Adipocyte (in vitro differentiated cells): ENCODE data around the gene PTPRN2.
"Not testable (repeated sequence)": the region's sequence is repeated elsewhere in the genome, so short reads cannot be mapped to it uniquely, and the experiment has no call there.

Source experiments
- DNase-seq: peaks from one replicate; pipeline ENCODE4 v3.0.0-alpha.2; 2015; ENCODE audit warnings: low read depth
- H3K27me3 ChIP-seq: replicated peaks from 2 replicates; pipeline ENCODE4 v1.7.0; 2013; ENCODE audit warnings: mild to moderate bottlenecking, low read length, moderate library complexity; ENCODE audit not compliant: control insufficient read depth, insufficient read depth
- H3K36me3 ChIP-seq: 2 replicates; pipeline ENCODE4 v1.7.0; 2013; ENCODE audit warnings: low read length, mild to moderate bottlenecking, moderate library complexity; ENCODE audit not compliant: control insufficient read depth, insufficient read depth, severe bottlenecking
- H3K4me1 ChIP-seq: 2 replicates; pipeline ENCODE4 v1.7.0; 2013; ENCODE audit warnings: mild to moderate bottlenecking, low read length, moderate library complexity; ENCODE audit not compliant: control insufficient read depth, insufficient read depth
- H3K4me3 ChIP-seq: 2 replicates; pipeline ENCODE4 v1.7.0; 2013; ENCODE audit warnings: mild to moderate bottlenecking, low read length, moderate library complexity
- H3K9ac ChIP-seq: 2 replicates; pipeline ENCODE4 v1.7.0; 2013; ENCODE audit warnings: mild to moderate bottlenecking, low read length, moderate library complexity
- H3K9me3 ChIP-seq: 2 replicates; pipeline ENCODE4 v1.7.0; 2013; ENCODE audit warnings: mild to moderate bottlenecking, low read length, moderate library complexity; ENCODE audit not compliant: control insufficient read depth

PTPRN2 gene

DNA sequence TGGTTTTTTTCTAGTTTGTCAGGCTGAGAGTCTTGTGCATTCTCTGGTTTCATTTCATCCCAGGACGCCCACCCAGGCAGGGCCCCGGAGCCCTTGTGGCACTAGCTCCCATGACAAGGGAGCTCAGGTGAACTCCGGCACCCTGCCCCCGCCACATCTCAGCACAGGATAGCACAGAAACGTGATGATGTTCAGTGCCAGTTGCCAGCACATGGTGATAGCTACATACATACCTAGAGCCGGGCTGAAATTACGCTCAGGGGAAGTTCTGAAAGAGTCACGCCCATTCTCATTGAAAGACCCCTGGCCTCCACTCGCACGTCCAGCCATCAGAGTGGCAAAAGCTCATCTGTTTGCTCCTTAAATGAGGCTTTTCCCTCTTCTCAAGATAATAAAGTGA is 273.7 kb downstream of the PTPRN2 start:
- no peak for DNase-seq
- H3K36me3 ChIP-seq: no peaks in the 10 kb centered on the region
- H3K9me3 ChIP-seq: peaks cover 4% of the 10 kb centered on the region
- no peak overlapping the region for H3K9ac ChIP-seq
- H3K4me3 ChIP-seq: no peak overlapping the region
- no peaks in the 10 kb centered on the region for H3K4me1 ChIP-seq
- H3K27me3 ChIP-seq: no peaks in the 10 kb centered on the region

DNA sequence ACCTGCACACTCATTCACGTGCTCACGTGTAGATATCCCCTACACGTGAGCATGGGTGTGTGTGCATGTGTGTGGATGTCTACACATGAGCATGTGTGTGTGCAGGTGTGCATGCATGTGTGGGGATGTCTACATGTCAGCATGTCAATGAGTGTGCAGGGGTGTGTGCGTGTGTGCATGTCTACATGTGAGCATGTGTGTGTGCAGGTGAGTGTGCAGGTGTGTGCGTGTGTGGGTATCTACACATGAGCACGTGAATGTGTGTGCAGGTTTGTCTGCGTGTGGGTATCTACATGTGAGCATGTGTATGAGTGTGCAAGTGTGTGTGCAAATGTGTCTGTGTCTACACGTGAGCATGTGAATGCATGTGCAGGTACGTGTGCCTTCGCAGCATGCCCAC is 274.8 kb downstream of the PTPRN2 start:
- H3K4me3 ChIP-seq: no peak overlapping the region
- DNase-seq: no peak
- H3K27me3 ChIP-seq: no peaks in the 10 kb centered on the region
- H3K9ac ChIP-seq: no peak overlapping the region
- no peaks in the 10 kb centered on the region for H3K36me3 ChIP-seq
- peaks cover 11% of the 10 kb centered on the region for H3K9me3 ChIP-seq
- H3K4me1 ChIP-seq: no peaks in the 10 kb centered on the region

DNA sequence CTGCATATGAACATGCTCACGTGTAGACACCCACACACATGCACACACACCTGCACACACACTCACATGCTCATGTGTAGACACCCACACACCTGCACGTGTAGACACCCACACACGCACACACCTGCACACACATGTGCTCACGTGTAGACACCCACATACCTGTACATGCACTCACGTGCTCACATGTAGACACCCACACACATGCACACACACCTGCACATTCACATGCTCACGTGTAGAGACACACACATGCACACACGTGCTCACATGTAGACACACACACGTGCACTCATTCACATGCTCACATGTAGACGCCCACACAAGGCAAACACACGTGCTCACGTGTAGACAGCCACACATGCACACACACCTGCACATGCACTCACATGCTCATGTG is 275.8 kb downstream of the PTPRN2 start:
- no peak for DNase-seq
- peaks cover 11% of the 10 kb centered on the region for H3K9me3 ChIP-seq
- no peaks in the 10 kb centered on the region for H3K4me1 ChIP-seq
- no peaks in the 10 kb centered on the region for H3K27me3 ChIP-seq
- no peak overlapping the region for H3K9ac ChIP-seq
- H3K4me3 ChIP-seq: no peak overlapping the region
- H3K36me3 ChIP-seq: no peaks in the 10 kb centered on the region

DNA sequence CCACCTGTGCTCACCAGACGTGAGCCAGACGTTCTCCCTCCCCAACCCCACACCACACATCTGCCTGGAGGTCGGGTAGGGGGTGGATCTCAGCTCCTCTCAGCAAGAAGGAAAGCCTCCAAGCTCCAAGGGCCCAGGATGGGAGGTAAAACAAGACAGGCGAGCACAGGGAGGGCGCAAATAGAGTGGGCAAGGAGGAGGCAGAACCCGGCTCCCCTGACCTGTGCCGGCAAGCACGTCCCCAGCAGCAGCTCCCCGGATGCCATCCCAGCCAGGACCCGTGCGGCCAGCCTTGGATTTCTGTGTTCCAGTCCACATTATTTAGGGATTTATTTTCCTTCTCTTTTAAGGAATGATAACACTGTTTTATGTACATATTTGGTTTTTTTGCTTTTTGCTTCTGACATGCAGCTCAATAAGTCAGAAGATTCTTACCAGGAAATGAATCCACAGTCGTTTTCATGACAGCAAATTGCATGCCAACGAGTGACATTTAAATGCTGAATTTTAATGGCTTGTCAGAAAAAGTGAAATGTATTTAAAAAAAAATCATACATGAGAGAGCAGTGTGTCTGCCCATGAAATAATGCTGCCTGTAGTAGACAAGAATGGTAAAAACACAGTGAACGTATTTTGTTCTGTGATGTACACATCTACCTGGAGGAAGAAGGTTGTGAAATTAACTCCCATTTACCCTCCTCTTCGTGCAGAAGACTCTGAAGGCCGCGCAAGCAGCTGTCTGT is 276.5 kb downstream of the PTPRN2 start:
- H3K4me3 ChIP-seq: no peak overlapping the region

DNA sequence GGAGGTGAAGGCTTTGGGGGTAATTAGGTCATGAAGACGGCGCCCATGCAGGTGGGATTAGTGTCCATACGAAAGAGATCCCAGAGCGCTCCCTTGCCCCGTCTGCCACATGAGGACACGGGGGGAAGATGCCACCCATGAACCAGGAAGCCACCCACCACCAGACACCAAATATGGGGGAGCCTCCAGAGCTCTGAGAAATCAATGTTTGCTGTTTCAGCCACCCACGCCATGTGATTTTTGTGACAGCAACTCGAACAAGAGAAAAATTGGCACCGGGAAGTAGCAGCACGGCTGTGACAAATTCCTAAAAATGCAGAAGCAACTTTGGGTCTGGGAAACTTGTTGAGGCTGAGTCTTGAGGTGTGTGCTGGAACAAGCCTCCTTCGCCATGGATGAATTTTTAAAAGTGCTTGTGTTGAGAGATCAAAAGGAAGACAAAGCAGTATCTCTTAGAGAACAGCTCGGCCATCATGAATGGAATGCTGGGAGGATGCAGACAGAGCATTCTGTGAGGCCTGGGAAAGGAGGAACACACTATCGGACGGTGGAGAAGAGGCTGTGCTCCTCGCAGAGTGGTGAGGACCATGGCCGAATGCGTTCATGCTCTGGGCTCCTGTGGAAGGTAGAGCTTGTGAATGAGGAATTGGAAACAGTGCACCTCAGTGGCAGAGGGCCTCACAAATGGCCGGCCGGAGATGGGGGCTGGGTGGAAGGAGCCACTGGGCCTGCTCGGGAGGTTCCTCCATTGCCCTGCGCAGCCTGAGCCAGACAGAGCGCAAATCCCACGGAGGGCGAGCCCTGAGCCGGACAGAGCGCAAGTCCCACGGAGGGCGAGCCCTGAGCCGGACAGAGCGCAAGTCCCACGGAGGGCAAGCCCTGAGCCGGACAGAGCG is 277.5 kb downstream of the PTPRN2 start:
- H3K9me3 ChIP-seq: peaks cover 19% of the 10 kb centered on the region
- no peaks in the 10 kb centered on the region for H3K27me3 ChIP-seq
- H3K4me1 ChIP-seq: no peaks in the 10 kb centered on the region
- H3K4me3 ChIP-seq: no peak overlapping the region
- no peak overlapping the region for H3K9ac ChIP-seq
- no peak for DNase-seq
- H3K36me3 ChIP-seq: no peaks in the 10 kb centered on the region

More for the DNA sequence above, 276.5 kb downstream of the PTPRN2 start:
- Histone ChIP-seq H3K9me3 (peaks cover 15% of the 10 kb centered on the region), H3K36me3 (no peaks in the 10 kb centered on the region), H3K9ac (no peak overlapping the region), H3K27me3 (no peaks in the 10 kb centered on the region), H3K4me1 (no peaks in the 10 kb centered on the region)
- no peak for DNase-seq

DNA sequence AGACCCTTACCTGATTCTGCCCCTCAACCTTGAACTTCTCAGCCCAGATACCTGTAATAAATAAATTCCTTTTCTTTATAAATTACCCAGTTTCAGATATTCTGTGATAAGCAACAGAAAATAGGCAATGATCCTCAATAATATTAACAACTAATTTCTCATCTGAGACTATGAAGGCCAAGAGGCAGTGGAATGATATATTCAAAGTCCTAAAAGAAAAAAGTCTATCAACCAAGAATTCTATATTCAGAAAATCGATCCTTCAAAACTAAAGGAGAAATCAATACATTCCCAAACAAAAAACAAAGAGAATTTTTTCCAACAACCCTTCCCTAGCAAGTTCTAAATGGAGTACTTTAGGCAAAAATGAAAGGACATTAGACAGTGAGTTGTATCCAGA is 279.6 kb downstream of the PTPRN2 start:
- no peak for DNase-seq
- H3K27me3 ChIP-seq: no peaks in the 10 kb centered on the region
- no peaks in the 10 kb centered on the region for H3K36me3 ChIP-seq
- H3K9me3 ChIP-seq: peaks cover 19% of the 10 kb centered on the region
- H3K4me1 ChIP-seq: no peaks in the 10 kb centered on the region
- H3K9ac ChIP-seq: no peak overlapping the region
- H3K4me3 ChIP-seq: no peak overlapping the region

DNA sequence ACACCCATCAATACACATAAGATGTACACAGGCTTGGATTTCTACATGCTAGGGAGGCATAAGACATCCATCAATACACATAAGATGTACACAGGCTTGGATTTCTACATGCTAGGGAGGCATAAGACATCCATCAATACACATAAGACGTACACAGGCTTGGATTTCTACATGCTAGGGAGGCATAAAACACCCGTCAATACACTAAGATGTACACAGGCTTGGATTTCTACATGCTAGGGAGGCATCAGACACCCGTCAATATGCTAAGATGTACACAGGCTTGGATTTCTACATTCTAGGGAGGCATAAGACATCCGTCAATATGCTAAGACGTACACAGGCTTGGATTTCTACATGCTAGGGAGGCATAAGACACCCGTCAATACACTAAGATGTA is 283.6 kb downstream of the PTPRN2 start:
- H3K4me1 ChIP-seq, H3K27me3 ChIP-seq, H3K36me3 ChIP-seq, H3K9ac ChIP-seq, DNase-seq, H3K4me3 ChIP-seq: not testable (repeated sequence)
- peaks cover 19% of the 10 kb centered on the region for H3K9me3 ChIP-seq

DNA sequence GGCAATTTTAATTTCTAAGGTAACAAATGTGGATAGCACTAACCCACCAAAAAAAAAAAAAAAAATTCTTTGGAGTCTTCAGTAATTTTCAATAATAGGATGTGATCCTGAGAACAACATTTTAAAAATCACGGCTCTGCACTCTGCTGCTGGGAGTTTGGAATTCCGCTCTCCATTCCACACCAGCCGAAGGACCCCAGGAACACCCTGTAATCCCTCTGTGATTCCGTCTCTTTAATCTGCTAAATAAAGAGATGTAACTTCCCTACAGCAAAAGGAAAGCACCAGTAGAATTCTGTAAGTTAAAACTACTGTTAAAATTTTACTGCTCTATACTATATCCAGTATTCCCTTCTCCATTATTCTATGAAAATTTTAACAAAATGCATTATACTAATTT is 284.5 kb downstream of the PTPRN2 start:
- peaks cover 15% of the 10 kb centered on the region for H3K9me3 ChIP-seq
- no peaks in the 10 kb centered on the region for H3K27me3 ChIP-seq
- no peaks in the 10 kb centered on the region for H3K4me1 ChIP-seq
- H3K9ac ChIP-seq: no peak overlapping the region
- DNase-seq: no peak
- H3K4me3 ChIP-seq: no peak overlapping the region
- H3K36me3 ChIP-seq: no peaks in the 10 kb centered on the region

DNA sequence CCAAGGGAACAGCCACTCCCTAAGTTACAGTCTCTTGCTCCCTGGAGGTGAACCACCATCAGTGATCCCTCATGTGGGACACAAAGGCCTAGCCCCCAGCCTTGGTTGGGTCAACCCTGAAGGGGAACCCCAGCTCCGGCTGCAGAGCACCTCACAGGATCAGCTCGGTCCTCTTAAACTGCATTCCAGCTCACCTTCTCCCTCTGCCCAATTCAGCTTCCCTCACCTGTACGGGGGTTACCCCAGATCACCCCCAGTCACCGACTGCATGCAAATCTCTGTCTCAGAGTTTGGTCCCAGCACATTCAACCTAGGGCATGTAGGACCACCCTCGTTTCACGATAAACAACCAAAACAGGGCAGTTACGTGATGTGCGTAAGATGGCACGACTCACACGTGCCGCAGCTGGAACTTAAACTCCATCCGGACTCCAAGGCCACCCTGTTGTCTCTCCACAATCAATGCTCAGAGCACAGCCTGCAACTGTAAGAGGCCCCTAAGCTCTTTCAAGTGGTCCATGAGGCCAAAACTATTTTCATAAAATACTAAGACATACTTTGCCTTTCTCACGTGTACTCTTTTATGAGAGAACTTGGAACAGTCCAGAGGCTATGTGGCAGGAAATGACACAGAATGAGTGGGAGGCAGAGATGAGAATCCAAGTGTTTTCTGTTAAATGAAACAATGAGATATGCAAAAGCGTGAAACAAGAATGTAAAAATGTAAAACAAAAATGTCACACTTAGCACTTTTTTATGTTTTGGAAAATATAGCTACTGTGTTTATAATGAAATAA is 285.2 kb downstream of the PTPRN2 start:
- DNase-seq: no peak
- Histone ChIP-seq H3K9me3 (peaks cover 9% of the 10 kb centered on the region), H3K4me3 (no peak overlapping the region), H3K36me3 (no peaks in the 10 kb centered on the region), H3K4me1 (no peaks in the 10 kb centered on the region), H3K9ac (no peak overlapping the region), H3K27me3 (no peaks in the 10 kb centered on the region)

DNA sequence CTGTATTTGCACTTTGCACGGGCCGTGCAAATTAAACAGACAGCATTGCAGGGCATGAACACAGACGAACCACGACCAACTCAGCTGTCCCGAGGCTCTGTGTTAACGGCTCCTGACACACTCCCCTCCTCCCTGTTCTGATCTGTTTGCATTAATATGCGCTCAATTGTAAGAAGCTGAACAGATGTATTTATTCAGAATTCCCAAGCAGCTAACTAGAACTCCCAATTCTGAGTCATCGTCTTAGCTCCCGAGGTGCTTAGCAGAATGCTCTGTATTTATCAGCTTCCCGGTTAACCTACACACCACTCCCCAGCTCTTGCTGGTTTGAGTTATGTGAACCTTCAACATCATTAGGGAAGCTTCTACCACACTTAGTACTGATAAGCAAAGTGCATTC is 286.4 kb downstream of the PTPRN2 start:
- Histone ChIP-seq H3K9me3 (peaks cover 5% of the 10 kb centered on the region), H3K36me3 (no peaks in the 10 kb centered on the region), H3K27me3 (no peaks in the 10 kb centered on the region), H3K4me3 (no peak overlapping the region), H3K4me1 (no peaks in the 10 kb centered on the region), H3K9ac (no peak overlapping the region)
- DNase-seq: no peak

DNA sequence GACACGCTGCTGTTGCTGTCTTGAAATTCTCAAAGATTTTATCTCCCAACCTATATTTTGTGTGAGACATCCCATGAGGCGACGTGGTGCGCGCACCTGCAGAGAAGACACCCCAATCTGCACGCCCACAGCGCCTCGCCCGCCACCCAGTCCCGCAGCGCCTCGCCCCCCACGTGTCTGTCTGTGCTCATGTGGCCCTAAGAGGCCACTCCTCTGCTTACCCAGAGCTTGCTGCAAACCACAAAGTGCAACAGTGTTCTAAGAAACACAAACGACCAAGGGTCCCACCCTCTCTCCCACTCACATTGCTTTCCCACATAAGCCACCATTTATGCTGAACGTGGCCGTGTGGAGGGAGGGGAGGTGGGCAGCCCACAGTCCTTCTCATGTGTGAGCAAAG is 287.2 kb downstream of the PTPRN2 start:
- Histone ChIP-seq H3K9me3 (no peaks in the 10 kb centered on the region), H3K4me1 (no peaks in the 10 kb centered on the region), H3K36me3 (no peaks in the 10 kb centered on the region), H3K4me3 (no peak overlapping the region), H3K27me3 (no peaks in the 10 kb centered on the region), H3K9ac (no peak overlapping the region)
- DNase-seq: no peak
